Measurements from ENCODE around the gene CNN3. TPM values are rescaled to one million over a fixed set of nuclear protein-coding genes. Genes with fewer than 3 reads are reported as not detected.

CNN3 gene
- total and polyA plus RNA-seq, 2 donors (not counting 3 experiments of a cell fraction or from before 2014, with no cell fraction given) = 174 to 392 TPM

GRCh38 chr1:94858276-94858675 lies 68.6 kb downstream of the CNN3 start:
- intact Hi-C loops (cut with micrococcal nuclease) (loop anchor here (5.0 kb wide), 1 partner anchor 124 kb away; no protein-coding TSS in a partner anchor), dilution Hi-C loops (cut with MboI; ENCODE audit: extremely low pct_ligation_motif_present, low sequenced_read_pairs) (no loop called here)
- no TSS peak for BruUV-seq (replicated peaks)
- H3K79me2 ChIP-seq (ENCODE audit: control insufficient read depth, insufficient read depth, low read length) = no peaks in the 10 kb centered on the region
- CTCF ChIA-PET = interaction anchor here (1.7 to 10.0 kb wide), 2 partner anchors 44 to 182 kb away, joined by 4 to 360 read pairs; no protein-coding TSS in a partner anchor
- FAIRE-seq (no peak), DNase-seq (ENCODE audit: low read depth, low spot score) (no peak)
- no peak overlapping the region for H3K4me2 ChIP-seq (ENCODE audit: insufficient read depth, low read length)
- no peak for TF ChIP-seq POLR2AphosphoS5 (IDR thresholded peaks at IDR 0.05; ENCODE audit: insufficient read depth, low read depth, low read length)
- TF ChIP-seq GATA2 (IDR thresholded peaks at IDR 0.05; ENCODE audit: insufficient read depth, insufficient read length, low read depth, low read length) = no peak
- TF ChIP-seq JUN (IDR thresholded peaks at IDR 0.05; ENCODE audit: borderline replicate concordance, insufficient read depth, insufficient read length, low read depth) = no peak
- TF ChIP-seq MAX (IDR thresholded peaks at IDR 0.05; ENCODE audit: insufficient read depth, insufficient read length) = no peak
- no peak for TF ChIP-seq CTCF (IDR thresholded peaks at IDR 0.05; ENCODE audit: extremely low read depth in 1 of 2, insufficient read depth in 1 of 2, low read depth in 1 of 2, low read length in 2 of 2)
- TF ChIP-seq POLR2A (IDR thresholded peaks at IDR 0.05; ENCODE audit: low read depth, low read length) = no peak
- TF ChIP-seq EZH2 (IDR thresholded peaks at IDR 0.05; ENCODE audit: borderline replicate concordance, low read depth, low read length, severe bottlenecking) = no peak
- no peak for TF ChIP-seq MYC (IDR thresholded peaks at IDR 0.05; ENCODE audit: low read depth, low read length)
- no peak for TF ChIP-seq FOS (IDR thresholded peaks at IDR 0.05; ENCODE audit: borderline replicate concordance, insufficient read depth, low read length)
- H3K4me1 ChIP-seq (ENCODE audit: control insufficient read depth, extremely low read depth, insufficient read depth, low read length) = peaks cover 24% of the 10 kb centered on the region
- H3K9ac ChIP-seq (replicated peaks; ENCODE audit: extremely low read depth, insufficient read depth, low read length) = no peak overlapping the region
- H4K20me1 ChIP-seq (replicated peaks; ENCODE audit: control insufficient read depth, extremely low read depth, insufficient read depth, low read length) = no peaks in the 10 kb centered on the region
- H3K27me3 ChIP-seq (ENCODE audit: control insufficient read depth in 2 of 2, insufficient read depth in 2 of 2, low read length in 2 of 2) = peaks cover 0 to 1% of the 10 kb centered on the region in 2 experiments
- POLR2A ChIA-PET = no interaction called here
- no peaks in the 10 kb centered on the region for H3K9me1 ChIP-seq (replicated peaks; ENCODE audit: control insufficient read depth, extremely low read depth, insufficient read depth, low read length)
- H2AFZ ChIP-seq (ENCODE audit: low read depth, low read length) = no peak overlapping the region
- H3K36me3 ChIP-seq (ENCODE audit: control insufficient read depth in 2 of 2, extremely low read depth in 1 of 2, insufficient read depth in 2 of 2, low read length in 2 of 2) = no peaks in the 10 kb centered on the region
- no peak overlapping the region for H3K27ac ChIP-seq (ENCODE audit: insufficient read depth, low read depth, low read length)
- H3K4me3 ChIP-seq (replicated peaks in 1 of 3; ENCODE audit: insufficient read depth in 1 of 3, low read depth in 1 of 3, low read length in 3 of 3) = no peak overlapping the region
- H3K9me3 ChIP-seq (replicated peaks; ENCODE audit: control insufficient read depth, insufficient read depth, low read length) = no peaks in the 10 kb centered on the region

Measured in endothelial cell of umbilical vein (primary cell).